Left lung (tissue), 10 donors: ENCODE measurements around the gene SOST. TPM values are rescaled to one million over a fixed set of nuclear protein-coding genes. Genes with fewer than 3 reads are reported as not detected.

Source experiments
- ATAC-seq: fragments of 200-7000 bp; cut with Tn5 transposase; one replicate; pipeline ENCODE4 v1.9.1; 2020; ENCODE audit warnings: moderate library complexity
- DNase-seq, 4 donors: peaks; one replicate each; pipeline ENCODE4 v3.0.0-alpha.2; 2013 to 2020
- H3K27ac ChIP-seq, 2 donors: fragments of 200-600 bp; sonication (generic) in 1 of 2; one replicate each; pipeline versions ENCODE4 v1.5.0 to v1.8.0; 2020 to 2021
- H3K27me3 ChIP-seq, 2 donors: fragments of 200-600 bp; sonication (generic) in 1 of 2; one replicate each; pipeline versions ENCODE4 v1.5.0 to v1.8.0; 2020 to 2021
- H3K36me3 ChIP-seq, 2 donors: fragments of 200-600 bp; sonication (generic) in 1 of 2; one replicate each; pipeline versions ENCODE4 v1.5.0 to v1.8.0; 2020 to 2021
- H3K4me1 ChIP-seq, 2 donors: fragments of 200-600 bp; one replicate each; pipeline ENCODE4 v1.8.0; 2021
- H3K4me3 ChIP-seq, 2 donors: fragments of 200-600 bp; sonication (generic) in 1 of 2; one replicate each; pipeline versions ENCODE4 v1.5.0 to v1.8.0; 2020 to 2021; ENCODE audit warnings: mild to moderate bottlenecking in 1 of 2
- H3K9me3 ChIP-seq, 2 donors: fragments of 200-600 bp; sonication (generic) in 1 of 2; one replicate each; pipeline versions ENCODE4 v1.5.0 to v1.8.0; 2020 to 2021
- CTCF ChIP-seq, 2 donors: fragments of 200-600 bp; sonication (generic) in 1 of 2; IDR thresholded peaks; one replicate each; pipeline versions ENCODE4 v1.5.0 to v1.8.0; 2021; ENCODE audit warnings: antibody characterized with exemption in 2 of 2
- intact Hi-C, 2 donors: fragments of 100-400 bp; cut with DNase I; formaldehyde crosslinking; loops; one replicate each; pipeline versions ENCODE4 v1.11.2 to v1.14.2; 2022
- polyA plus RNA-seq, 6 donors: library from polyadenylated mRNA; unstranded; fragments of 120-200 nt; gene quantifications; one replicate each; pipeline ENCODE4 v1.2.1, GENCODE V29; 2013; ENCODE audit not compliant: insufficient read length in 6 of 6
- total RNA-seq, 2 donors: library from RNA; stranded (reverse); fragmentation: NEBNext Ultra II Directional; extraction: Animal tissue kit (Norgen Biotek cat#: 25700); gene quantifications; one replicate each; pipeline ENCODE4 v1.2.1, GENCODE V29; 2021
- donor health status: DM: no; HTN: yes; CAD: no.
- donor health status: DM: no; HTN: no; CAD: no.

SOST gene
- total and polyA plus RNA-seq, 8 donors: 0.11 to 0.66 (median 0.14) TPM; not detected in 3

- Histone ChIP-seq H3K4me3 (no peak overlapping the region), H3K4me1 (peaks cover 0 to under 1% of the 10 kb centered on the region in 2 donors), H3K36me3 (no peaks in the 10 kb centered on the region), H3K9me3 (no peaks in the 10 kb centered on the region), H3K27ac (no peak overlapping the region), H3K27me3 (peaks cover 0 to 8% of the 10 kb centered on the region in 2 donors)
- no peak for TF ChIP-seq CTCF (IDR thresholded peaks at IDR 0.05)
- intact Hi-C loops: no loop called here
- no peak for ATAC-seq
- no peak for DNase-seq
Measured at GRCh38 chr17:43706235-43706634, 52.4 kb downstream of the SOST start.

Other genes with a start within 250 kb of the SOST start
- 1 to 10 TPM; 4.3 to 9.8 TPM for gene ETV4, start 212.5 kb downstream of the SOST start, total RNA-seq
- 10 to 100 TPM in 4 of 6 donors, 1 to 10 TPM in 2; 8.2 to 24.3 (median 17.7) TPM for gene ETV4, start 212.5 kb downstream of the SOST start, polyA plus RNA-seq
- gene MEOX1, start 96.9 kb downstream of the SOST start, total RNA-seq: 1 to 10 TPM in 1 of 2 donors, under 1 TPM in 1; 0.29 to 1.5 TPM
- gene MEOX1, start 96.9 kb downstream of the SOST start, polyA plus RNA-seq: under 1 TPM; 0.30 to 0.43 (median 0.36) TPM
- 100 to 1,000 TPM in 1 of 2 donors, 10 to 100 TPM in 1; 95.8 to 105 TPM for gene DUSP3, start 20.2 kb upstream of the SOST start, total RNA-seq
- gene DUSP3, start 20.2 kb upstream of the SOST start, polyA plus RNA-seq: 10 to 100 TPM; 30.9 to 37.8 (median 32.3) TPM
- not detected for gene CFAP97D1, start 21.6 kb upstream of the SOST start, total RNA-seq
- under 1 TPM in 4 of 6 donors, not detected in 2; 0.06 to 0.11 (median 0.07) TPM for gene CFAP97D1, start 21.6 kb upstream of the SOST start, polyA plus RNA-seq
- 10 to 100 TPM; 14.4 to 17.9 TPM for gene MPP3, start 74.4 kb upstream of the SOST start, total RNA-seq
- 10 to 100 TPM in 5 of 6 donors, 1 to 10 TPM in 1; 8.0 to 14.4 (median 11.6) TPM for gene MPP3, start 74.4 kb upstream of the SOST start, polyA plus RNA-seq
- 1 to 10 TPM; 1.6 to 7.1 TPM for gene CD300LG, start 88.4 kb upstream of the SOST start, total RNA-seq
- 1 to 10 TPM in 5 of 6 donors, under 1 TPM in 1; 0.53 to 1.9 (median 1.4) TPM for gene CD300LG, start 88.4 kb upstream of the SOST start, polyA plus RNA-seq
- 1 to 10 TPM; 1.5 to 1.7 TPM for gene MPP2, start 148.7 kb upstream of the SOST start, total RNA-seq
- 1 to 10 TPM; 3.8 to 4.9 (median 4.6) TPM for gene MPP2, start 148.7 kb upstream of the SOST start, polyA plus RNA-seq
- gene PPY, start 183.7 kb upstream of the SOST start, total RNA-seq: not detected
- gene PPY, start 183.7 kb upstream of the SOST start, polyA plus RNA-seq: 1 to 10 TPM in 4 of 6 donors, under 1 TPM in 2; 0.36 to 4.9 (median 1.5) TPM
- not detected for gene PYY, start 195.1 kb upstream of the SOST start, total RNA-seq
- under 1 TPM in 4 of 6 donors, not detected in 2; 0.21 to 0.68 (median 0.43) TPM for gene PYY, start 195.1 kb upstream of the SOST start, polyA plus RNA-seq
- gene NAGS, start 245.8 kb upstream of the SOST start, total RNA-seq: 1 to 10 TPM; 5.2 to 7.0 TPM
- gene NAGS, start 245.8 kb upstream of the SOST start, polyA plus RNA-seq: 1 to 10 TPM; 2.4 to 4.1 (median 3.2) TPM